Astrocyte (in vitro differentiated cells and primary cell): ENCODE data around the gene COA4.

Experiments
- EZH2 ChIP-seq: IDR thresholded peaks from 2 replicates; pipeline ENCODE4 v1.6.1; 2012; ENCODE audit warnings: mild to moderate bottlenecking, low read length, inconsistent platforms; ENCODE audit not compliant: insufficient read depth
- TF ChIP-seq, protein P1 (sequence below): IDR thresholded peaks from 2 replicates; pipeline ENCODE4 v1.5.1; 2011; ENCODE audit warnings: low read depth, mild to moderate bottlenecking, inconsistent platforms, low read length, moderate library complexity; ENCODE audit not compliant: insufficient read depth

DNA sequence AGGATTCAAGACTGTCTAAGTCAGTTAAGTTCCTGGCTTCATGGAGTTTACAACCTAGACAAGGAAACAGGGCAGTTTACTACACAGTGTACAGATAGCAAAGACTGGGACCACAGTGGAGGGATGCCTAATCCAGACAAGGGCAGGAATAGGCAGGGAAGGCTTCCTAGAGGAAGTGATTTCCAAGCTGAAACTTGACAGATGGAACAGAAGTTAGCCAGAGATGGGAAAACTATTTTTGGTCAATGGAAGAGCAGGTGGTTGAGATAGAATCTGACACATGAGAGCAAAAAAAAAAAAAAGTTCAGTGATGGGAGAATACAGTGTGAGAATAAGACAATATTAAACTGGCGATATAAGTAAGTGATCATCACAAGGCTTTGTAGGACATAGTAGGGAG, 1.3 kb downstream of the COA4 start:
- TF ChIP-seq, protein P1, sequence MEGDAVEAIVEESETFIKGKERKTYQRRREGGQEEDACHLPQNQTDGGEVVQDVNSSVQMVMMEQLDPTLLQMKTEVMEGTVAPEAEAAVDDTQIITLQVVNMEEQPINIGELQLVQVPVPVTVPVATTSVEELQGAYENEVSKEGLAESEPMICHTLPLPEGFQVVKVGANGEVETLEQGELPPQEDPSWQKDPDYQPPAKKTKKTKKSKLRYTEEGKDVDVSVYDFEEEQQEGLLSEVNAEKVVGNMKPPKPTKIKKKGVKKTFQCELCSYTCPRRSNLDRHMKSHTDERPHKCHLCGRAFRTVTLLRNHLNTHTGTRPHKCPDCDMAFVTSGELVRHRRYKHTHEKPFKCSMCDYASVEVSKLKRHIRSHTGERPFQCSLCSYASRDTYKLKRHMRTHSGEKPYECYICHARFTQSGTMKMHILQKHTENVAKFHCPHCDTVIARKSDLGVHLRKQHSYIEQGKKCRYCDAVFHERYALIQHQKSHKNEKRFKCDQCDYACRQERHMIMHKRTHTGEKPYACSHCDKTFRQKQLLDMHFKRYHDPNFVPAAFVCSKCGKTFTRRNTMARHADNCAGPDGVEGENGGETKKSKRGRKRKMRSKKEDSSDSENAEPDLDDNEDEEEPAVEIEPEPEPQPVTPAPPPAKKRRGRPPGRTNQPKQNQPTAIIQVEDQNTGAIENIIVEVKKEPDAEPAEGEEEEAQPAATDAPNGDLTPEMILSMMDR: no peak
- TF ChIP-seq EZH2: no peak
